ENCODE results near the gene CASZ1.

DNA sequence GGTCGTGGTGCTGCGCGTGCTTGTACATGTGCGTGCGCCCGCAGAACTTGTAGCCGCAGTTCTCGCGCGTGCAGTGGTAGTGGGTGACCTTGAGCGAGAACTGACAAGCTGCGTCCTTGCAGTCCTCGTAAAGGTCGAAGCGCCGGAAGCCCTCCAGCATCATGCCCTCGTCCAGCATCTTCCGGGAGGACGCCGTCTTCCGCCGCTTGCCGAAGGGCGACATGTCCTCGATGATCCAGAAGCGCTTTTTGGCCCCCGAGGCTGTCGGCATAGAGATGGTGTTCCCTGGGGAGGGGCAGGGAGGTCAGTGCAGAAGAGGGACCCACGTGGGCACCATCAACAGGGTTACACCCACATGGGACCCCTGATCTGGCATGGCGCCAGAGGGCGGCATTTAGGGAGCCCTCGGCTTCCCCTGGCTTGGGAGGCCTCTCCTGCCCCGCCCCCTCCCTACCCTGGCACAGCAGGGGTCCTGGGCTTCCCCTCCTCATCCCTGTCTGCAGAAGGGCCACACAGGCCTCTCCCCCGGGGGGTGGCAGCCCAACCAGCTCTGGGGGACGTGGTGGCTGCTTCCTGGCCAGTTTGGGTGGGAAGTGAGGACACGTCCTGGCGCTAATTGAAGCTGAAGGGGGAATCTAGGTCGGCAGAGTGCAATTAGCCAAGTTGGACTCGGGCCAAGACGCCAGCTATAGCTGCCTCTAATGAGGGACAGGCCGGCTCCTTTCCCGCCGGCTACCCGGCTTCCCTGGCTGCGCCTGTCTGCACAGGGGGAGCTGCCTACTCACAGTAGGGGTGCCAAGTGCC is 156.5 kb downstream of the CASZ1 start:
- TF ChIP-seq ZNF24 (IDR thresholded peaks at IDR 0.05) (no peak), NFYB (IDR thresholded peaks at IDR 0.05; ENCODE audit: insufficient read depth, low read depth, low read length) (no peak), ZNF274 (IDR thresholded peaks at IDR 0.05; ENCODE audit: insufficient read depth, insufficient read length) (no peak), USF1 (IDR thresholded peaks at IDR 0.05; ENCODE audit: borderline replicate concordance, extremely low read length, insufficient read depth, low read depth, low read length) (no peak), GABPA (IDR thresholded peaks at IDR 0.05; ENCODE audit: low read depth) (no peak), TARDBP (IDR thresholded peaks at IDR 0.05; ENCODE audit: borderline replicate concordance) (no peak), CTCF (IDR thresholded peaks at IDR 0.05 in 2 of 3, conservative IDR thresholded peaks at IDR 0.05 in 1 of 3; ENCODE audit: control insufficient read depth in 2 of 3, extremely low read depth in 1 of 3, insufficient read depth in 1 of 3, low read depth in 3 of 3, low read length in 3 of 3) (no peak)
